Measurements from ENCODE around the gene RECQL5. TPM values are rescaled to one million over a fixed set of nuclear protein-coding genes. Genes with fewer than 3 reads are reported as not detected.

Gene RECQL5
- total RNA-seq, 4 donors from 2014 or later, result 25.1 to 129 (median 80.3) TPM

- in situ Hi-C loops (cut with MboI; ENCODE audit: low pct_ligation_motif_present in 1 of 4, low pct_unique_long_range_greater_than_20kb in 1 of 4, low sequenced_read_pairs in 3 of 4) (no loop called here), intact Hi-C loops (cut with DNase I; ENCODE audit: low total_unique reads) (no loop called here)
- no peaks in the 10 kb centered on the region for H3K27me3 ChIP-seq
- no peak overlapping the region for H3K4me3 ChIP-seq
- TF ChIP-seq EP300 (IDR thresholded peaks at IDR 0.05; ENCODE audit: low read depth) (no peak), CTCF (IDR thresholded peaks at IDR 0.05) (no peak), POLR2A (IDR thresholded peaks at IDR 0.05) (no peak), POLR2AphosphoS5 (IDR thresholded peaks at IDR 0.05) (no peak)
- peak overlapping the region; percentile 40 to 54 (median 48) for H3K27ac ChIP-seq
- WGBS, 2 donors (ENCODE audit: low coverage in 1 of 2), result 75 to 90% methylated on average over 2 to 3 of the region's 3 CpGs
- H3K4me1 ChIP-seq, result peaks cover 16 to 60% (median 29%) of the 10 kb centered on the region in 4 donors
- DNase-seq, result no peak
- H3K9me3 ChIP-seq, result no peaks in the 10 kb centered on the region
- no peaks in the 10 kb centered on the region for H3K36me3 ChIP-seq
Observed at GRCh38 chr17:75685499-75685898, 18.5 kb upstream of the RECQL5 start.

- intact Hi-C loops (cut with DNase I; ENCODE audit: low total_unique reads) (no loop called here), in situ Hi-C loops (cut with MboI; ENCODE audit: low pct_ligation_motif_present in 1 of 4, low pct_unique_long_range_greater_than_20kb in 1 of 4, low sequenced_read_pairs in 3 of 4) (no loop called here)
- 71 to 83% methylated on average over 2 to 7 of the region's 7 CpGs for WGBS, 2 donors (ENCODE audit: low coverage in 1 of 2)
- DNase-seq, result peak; percentile 63
- Histone ChIP-seq H3K9me3 (no peaks in the 10 kb centered on the region), H3K27ac (peak overlapping the region; percentile 40 to 54 (median 48)), H3K36me3 (no peaks in the 10 kb centered on the region), H3K4me3 (no peak overlapping the region), H3K27me3 (no peaks in the 10 kb centered on the region), H3K4me1 (peaks cover 18 to 60% (median 29%) of the 10 kb centered on the region in 4 donors)
- TF ChIP-seq POLR2AphosphoS5 (IDR thresholded peaks at IDR 0.05), result peak in 1 of 3 donors; percentile 19
- TF ChIP-seq CTCF (IDR thresholded peaks at IDR 0.05), result no peak
- no peak for TF ChIP-seq POLR2A (IDR thresholded peaks at IDR 0.05)
- no peak for TF ChIP-seq EP300 (IDR thresholded peaks at IDR 0.05; ENCODE audit: low read depth)
Observed at GRCh38 chr17:75684924-75685323, 18.0 kb upstream of the RECQL5 start.

GRCh38 chr17:75684249-75684648, 17.3 kb upstream of the RECQL5 start:
- intact Hi-C loops (cut with DNase I; ENCODE audit: low total_unique reads), result no loop called here
- in situ Hi-C loops (cut with MboI; ENCODE audit: low pct_ligation_motif_present in 1 of 4, low pct_unique_long_range_greater_than_20kb in 1 of 4, low sequenced_read_pairs in 3 of 4), result no loop called here
- TF ChIP-seq POLR2AphosphoS5 (IDR thresholded peaks at IDR 0.05) (no peak), CTCF (IDR thresholded peaks at IDR 0.05) (no peak), POLR2A (IDR thresholded peaks at IDR 0.05) (no peak), EP300 (IDR thresholded peaks at IDR 0.05; ENCODE audit: low read depth) (no peak)
- Histone ChIP-seq H3K4me1 (peaks cover 22 to 62% (median 29%) of the 10 kb centered on the region in 4 donors), H3K27ac (peak overlapping the region; percentile 40 to 54 (median 48)), H3K36me3 (no peaks in the 10 kb centered on the region), H3K9me3 (no peaks in the 10 kb centered on the region), H3K4me3 (no peak overlapping the region), H3K27me3 (no peaks in the 10 kb centered on the region)
- DNase-seq, result no peak
- 92% methylated on average over 5 of the region's 5 CpGs; no CpG with 5 or more reads in 1 of the 2 donors for WGBS, 2 donors (ENCODE audit: low coverage in 1 of 2)

- Histone ChIP-seq H3K36me3 (no peaks in the 10 kb centered on the region), H3K9me3 (no peaks in the 10 kb centered on the region), H3K4me3 (no peak overlapping the region), H3K27me3 (no peaks in the 10 kb centered on the region), H3K27ac (peak overlapping the region; percentile 1 to 54 (median 42)), H3K4me1 (peaks cover 22 to 62% (median 31%) of the 10 kb centered on the region in 4 donors)
- DNase-seq, result no peak
- in situ Hi-C loops (cut with MboI; ENCODE audit: low pct_ligation_motif_present in 1 of 4, low pct_unique_long_range_greater_than_20kb in 1 of 4, low sequenced_read_pairs in 3 of 4), result no loop called here
- 50 to 70% methylated on average over 1 to 4 of the region's 4 CpGs for WGBS, 2 donors (ENCODE audit: low coverage in 1 of 2)
- TF ChIP-seq POLR2AphosphoS5 (IDR thresholded peaks at IDR 0.05) (no peak), CTCF (IDR thresholded peaks at IDR 0.05) (no peak), POLR2A (IDR thresholded peaks at IDR 0.05) (no peak), EP300 (IDR thresholded peaks at IDR 0.05; ENCODE audit: low read depth) (no peak)
- intact Hi-C loops (cut with DNase I; ENCODE audit: low total_unique reads), result no loop called here
Observed at GRCh38 chr17:75683583-75683982, 16.6 kb upstream of the RECQL5 start.
